NCI-H748 (cell line): ENCODE data around the gene CHST8.
"Not testable (repeated sequence)": the region's sequence is repeated elsewhere in the genome, so short reads cannot be mapped to it uniquely, and the experiment has no call there.

Experiments used
- DNase-seq: peaks from one replicate; lab custom pipeline; 2025; ENCODE audit not compliant: unreplicated experiment; lab: John Stamatoyannopoulos, UW

CHST8 gene

GRCh38 chr19:33809960-33810359, 188.2 kb downstream of the CHST8 start:
- DNase-seq: no peak

- no peak for DNase-seq
Measured at GRCh38 chr19:33810821-33811220, 189.1 kb downstream of the CHST8 start.

GRCh38 chr19:33811246-33811645, 189.5 kb downstream of the CHST8 start:
- no peak for DNase-seq

GRCh38 chr19:33811736-33812387, 190.1 kb downstream of the CHST8 start:
- DNase-seq: no peak

GRCh38 chr19:33812388-33813330, 190.9 kb downstream of the CHST8 start:
- no peak for DNase-seq

- DNase-seq: no peak
Measured at GRCh38 chr19:33813391-33814101, 191.8 kb downstream of the CHST8 start.

- no peak for DNase-seq
Measured at GRCh38 chr19:33814181-33815165, 192.7 kb downstream of the CHST8 start.

- DNase-seq: no peak
Measured at GRCh38 chr19:33815380-33816340, 193.9 kb downstream of the CHST8 start.

GRCh38 chr19:33818411-33818810, 196.7 kb downstream of the CHST8 start:
- no peak for DNase-seq

GRCh38 chr19:33819078-33819477, 197.3 kb downstream of the CHST8 start:
- not testable (repeated sequence) for DNase-seq

- DNase-seq: no peak
Measured at GRCh38 chr19:33819506-33819879, 197.7 kb downstream of the CHST8 start.

GRCh38 chr19:33819880-33820781, 198.4 kb downstream of the CHST8 start:
- DNase-seq: peak; percentile 77

- no peak for DNase-seq
Measured at GRCh38 chr19:33821871-33822270, 200.1 kb downstream of the CHST8 start.
